Measurements from ENCODE around the gene EHD1.

DNA sequence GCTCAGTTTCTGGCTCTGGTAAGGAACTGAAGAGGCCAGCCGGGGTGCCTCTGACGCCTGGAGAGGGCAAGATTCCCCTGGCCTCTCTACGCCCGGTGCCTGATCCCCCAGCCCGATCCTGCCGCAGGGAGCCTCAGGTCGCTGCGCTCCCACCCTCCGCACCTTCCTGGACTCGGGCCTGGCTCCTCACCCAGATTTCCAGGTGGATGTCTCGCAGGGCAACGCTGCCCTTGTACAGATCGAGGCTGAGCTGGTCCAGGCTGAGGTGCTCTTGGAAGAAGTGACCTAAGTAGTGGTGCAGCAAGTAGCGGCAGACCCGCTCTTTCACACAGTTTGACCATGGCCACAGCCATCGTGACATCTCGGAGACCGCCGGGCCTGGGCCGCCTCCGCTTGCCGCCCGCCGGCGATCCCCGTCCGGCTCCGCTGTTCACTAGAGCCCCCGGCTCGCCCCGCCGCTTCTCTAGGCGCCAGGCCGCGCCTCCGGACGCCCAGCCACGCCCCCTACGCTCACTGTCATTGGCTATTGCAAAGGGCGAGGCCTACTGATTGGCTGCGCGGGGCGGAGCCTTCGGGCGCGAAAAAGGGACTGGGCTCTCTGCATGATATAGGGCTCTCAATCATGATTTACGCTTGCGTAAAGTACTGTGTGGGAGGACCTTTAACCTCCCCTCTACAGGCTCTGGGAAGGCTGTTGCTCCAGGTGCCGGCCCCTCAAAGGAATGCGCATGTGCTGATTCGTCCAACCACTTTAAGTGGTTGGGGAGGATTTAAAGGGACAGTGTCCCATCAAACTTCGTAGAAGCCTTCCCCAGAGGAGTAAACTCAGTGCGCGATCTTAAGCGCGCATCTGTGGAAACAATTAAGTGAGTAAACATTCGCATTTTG is 38.6 kb upstream of the EHD1 start, which contains the start of gene ATG2A:
- TF ChIP-seq, protein P1, sequence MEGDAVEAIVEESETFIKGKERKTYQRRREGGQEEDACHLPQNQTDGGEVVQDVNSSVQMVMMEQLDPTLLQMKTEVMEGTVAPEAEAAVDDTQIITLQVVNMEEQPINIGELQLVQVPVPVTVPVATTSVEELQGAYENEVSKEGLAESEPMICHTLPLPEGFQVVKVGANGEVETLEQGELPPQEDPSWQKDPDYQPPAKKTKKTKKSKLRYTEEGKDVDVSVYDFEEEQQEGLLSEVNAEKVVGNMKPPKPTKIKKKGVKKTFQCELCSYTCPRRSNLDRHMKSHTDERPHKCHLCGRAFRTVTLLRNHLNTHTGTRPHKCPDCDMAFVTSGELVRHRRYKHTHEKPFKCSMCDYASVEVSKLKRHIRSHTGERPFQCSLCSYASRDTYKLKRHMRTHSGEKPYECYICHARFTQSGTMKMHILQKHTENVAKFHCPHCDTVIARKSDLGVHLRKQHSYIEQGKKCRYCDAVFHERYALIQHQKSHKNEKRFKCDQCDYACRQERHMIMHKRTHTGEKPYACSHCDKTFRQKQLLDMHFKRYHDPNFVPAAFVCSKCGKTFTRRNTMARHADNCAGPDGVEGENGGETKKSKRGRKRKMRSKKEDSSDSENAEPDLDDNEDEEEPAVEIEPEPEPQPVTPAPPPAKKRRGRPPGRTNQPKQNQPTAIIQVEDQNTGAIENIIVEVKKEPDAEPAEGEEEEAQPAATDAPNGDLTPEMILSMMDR (optimal IDR thresholded peaks at IDR 0.05 in 1 of 3, IDR thresholded peaks at IDR 0.05 in 1 of 3, conservative IDR thresholded peaks at IDR 0.05 in 1 of 3; ENCODE audit: extremely low read depth in 1 of 3, insufficient read depth in 2 of 3, low read length in 3 of 3): no peak
- TF ChIP-seq EZH2 (IDR thresholded peaks at IDR 0.05; ENCODE audit: low read length): no peak
